NCI-H1048 (cell line): ENCODE results near the gene TRA2B.

Experiments
- DNase-seq: peaks from one replicate; lab custom pipeline; 2025; lab: John Stamatoyannopoulos, UW

The TRA2B gene

DNA sequence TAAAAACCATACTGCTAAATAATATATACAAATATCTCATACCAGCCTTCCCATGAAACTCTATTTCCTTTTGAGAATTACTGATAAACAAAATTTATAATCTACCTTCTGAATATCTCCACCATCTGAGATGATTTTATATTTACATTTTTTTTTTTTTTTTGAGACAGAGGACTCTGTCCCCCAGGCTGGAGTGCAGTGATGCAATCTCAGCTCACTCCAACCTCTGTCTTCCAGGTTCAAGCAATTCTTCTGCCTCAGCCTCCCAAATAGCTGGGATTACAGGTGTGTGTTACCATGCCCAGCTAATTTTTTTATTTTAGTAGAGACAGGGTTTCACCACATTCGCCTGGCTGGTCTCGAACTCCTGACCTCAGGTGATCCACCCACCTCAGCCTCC is 70.2 kb downstream of the TRA2B start:
- no peak for DNase-seq

DNA sequence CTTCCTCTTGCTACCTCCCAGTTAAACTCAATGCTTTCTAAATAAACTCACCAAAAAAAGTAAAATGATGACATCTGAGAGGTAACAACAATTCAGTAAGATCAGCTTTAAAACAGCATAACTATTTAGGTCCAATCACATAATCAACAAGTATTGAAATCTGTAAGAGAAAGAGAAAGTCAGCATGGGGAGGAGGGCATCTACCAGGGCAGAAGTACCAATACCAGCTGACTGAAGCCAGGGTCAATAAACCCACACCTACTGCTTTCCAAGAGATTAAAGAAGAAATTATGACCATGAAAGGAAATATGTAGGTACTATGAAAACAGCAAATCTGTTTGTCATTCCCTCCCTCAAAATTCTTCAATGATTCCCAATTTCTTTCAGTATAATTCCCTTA is 70.8 kb downstream of the TRA2B start:
- no peak for DNase-seq

DNA sequence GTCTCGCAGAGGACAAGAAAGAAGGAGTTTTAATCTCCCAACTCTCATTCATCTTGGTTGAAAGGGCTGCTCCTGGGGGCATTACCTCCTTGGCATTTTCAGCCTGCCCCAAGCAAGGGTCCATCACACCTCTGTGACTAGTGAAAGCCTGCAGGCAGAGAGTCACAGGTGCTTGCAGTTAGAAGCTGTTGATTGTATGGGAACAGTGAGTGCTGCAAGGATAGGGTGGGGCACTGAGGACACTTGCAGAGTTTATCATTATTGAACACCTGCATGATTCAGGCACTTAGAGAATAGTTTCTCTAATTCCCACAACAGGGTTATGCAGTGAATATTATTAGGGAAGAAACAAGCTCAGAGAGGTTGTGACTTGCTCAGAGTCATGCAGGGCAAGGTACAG is 71.3 kb downstream of the TRA2B start:
- DNase-seq, result no peak
